Gastroesophageal sphincter (tissue), 3 donors: ENCODE results near the gene LSM6.

Experiments
- POLR2AphosphoS5 ChIP-seq: sonication (generic); formaldehyde crosslinking; IDR thresholded peaks from one replicate; pipeline ENCODE4 v1.6.1; 2017; ENCODE audit warnings: antibody characterized with exemption
- TF ChIP-seq, protein P1 (sequence below), 4 experiments: fragments of 200-600 bp in 2 of 4; fragments of 450-650 bp in 2 of 4; sonication (generic) in 1 of 4; IDR thresholded peaks; one replicate each; pipeline ENCODE4 v1.5.1; 2017 to 2019; ENCODE audit warnings: antibody characterized with exemption in 4 of 4, mild to moderate bottlenecking in 2 of 4, moderate library complexity in 2 of 4

DNA sequence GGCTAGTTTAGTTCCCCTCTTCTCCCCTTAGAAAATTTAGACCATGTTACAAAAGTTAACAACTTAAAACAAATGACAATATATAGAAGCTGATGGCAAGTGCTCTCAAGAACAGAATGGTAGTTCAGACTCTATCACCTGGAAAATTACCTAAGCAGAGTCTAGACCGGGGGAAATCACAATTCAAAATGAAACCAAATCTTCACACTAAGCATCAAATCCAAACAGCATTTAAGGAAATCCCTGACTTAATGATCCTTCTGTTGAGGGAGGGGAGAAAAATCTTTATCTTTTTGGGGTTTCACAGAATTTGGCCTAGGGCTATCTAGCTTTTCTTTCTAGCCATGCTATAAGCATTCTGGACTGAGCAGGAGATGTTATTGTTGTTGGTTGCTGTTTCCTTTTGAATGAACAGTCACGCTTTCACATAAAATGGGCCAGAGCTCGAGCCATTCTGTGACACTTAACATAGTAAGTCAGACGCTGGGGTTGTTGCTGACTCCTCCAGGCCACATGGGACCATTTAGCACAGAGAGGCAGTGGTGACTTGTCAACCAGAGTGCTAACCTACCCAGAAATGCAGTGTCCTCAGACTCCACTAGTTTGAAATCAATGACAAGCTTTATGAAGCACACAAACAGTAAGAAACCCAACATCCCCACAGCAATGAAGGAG, 16.0 kb upstream of the LSM6 start:
- TF ChIP-seq, protein P1, sequence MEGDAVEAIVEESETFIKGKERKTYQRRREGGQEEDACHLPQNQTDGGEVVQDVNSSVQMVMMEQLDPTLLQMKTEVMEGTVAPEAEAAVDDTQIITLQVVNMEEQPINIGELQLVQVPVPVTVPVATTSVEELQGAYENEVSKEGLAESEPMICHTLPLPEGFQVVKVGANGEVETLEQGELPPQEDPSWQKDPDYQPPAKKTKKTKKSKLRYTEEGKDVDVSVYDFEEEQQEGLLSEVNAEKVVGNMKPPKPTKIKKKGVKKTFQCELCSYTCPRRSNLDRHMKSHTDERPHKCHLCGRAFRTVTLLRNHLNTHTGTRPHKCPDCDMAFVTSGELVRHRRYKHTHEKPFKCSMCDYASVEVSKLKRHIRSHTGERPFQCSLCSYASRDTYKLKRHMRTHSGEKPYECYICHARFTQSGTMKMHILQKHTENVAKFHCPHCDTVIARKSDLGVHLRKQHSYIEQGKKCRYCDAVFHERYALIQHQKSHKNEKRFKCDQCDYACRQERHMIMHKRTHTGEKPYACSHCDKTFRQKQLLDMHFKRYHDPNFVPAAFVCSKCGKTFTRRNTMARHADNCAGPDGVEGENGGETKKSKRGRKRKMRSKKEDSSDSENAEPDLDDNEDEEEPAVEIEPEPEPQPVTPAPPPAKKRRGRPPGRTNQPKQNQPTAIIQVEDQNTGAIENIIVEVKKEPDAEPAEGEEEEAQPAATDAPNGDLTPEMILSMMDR (IDR thresholded peaks at IDR 0.05) = no peak
- no peak for TF ChIP-seq POLR2AphosphoS5
